Adrenal gland (tissue), 5 donors: Measurements from ENCODE around the gene PRKCA.

ENCODE experiments used
- CTCF ChIP-seq, 6 experiments: fragments of 450-650 bp in 4 of 6; fragments of 200-600 bp in 2 of 6; sonication (generic) in 1 of 6; IDR thresholded peaks; 1 replicate in 5 of 6; 2 replicates in 1 of 6; pipeline versions ENCODE4 v1.5.1 to v1.8.0; 2016 to 2021; ENCODE audit warnings: antibody characterized with exemption in 6 of 6, mild to moderate bottlenecking in 2 of 6, moderate library complexity in 1 of 6
- POLR2A ChIP-seq, 2 donors: fragments of 450-650 bp; IDR thresholded peaks; one replicate each; pipeline ENCODE4 v1.6.1; 2017; ENCODE audit warnings: antibody characterized with exemption in 2 of 2, mild to moderate bottlenecking in 2 of 2, moderate library complexity in 1 of 2
- donor health status: DM: no; HTN: no; CAD: no.

DNA sequence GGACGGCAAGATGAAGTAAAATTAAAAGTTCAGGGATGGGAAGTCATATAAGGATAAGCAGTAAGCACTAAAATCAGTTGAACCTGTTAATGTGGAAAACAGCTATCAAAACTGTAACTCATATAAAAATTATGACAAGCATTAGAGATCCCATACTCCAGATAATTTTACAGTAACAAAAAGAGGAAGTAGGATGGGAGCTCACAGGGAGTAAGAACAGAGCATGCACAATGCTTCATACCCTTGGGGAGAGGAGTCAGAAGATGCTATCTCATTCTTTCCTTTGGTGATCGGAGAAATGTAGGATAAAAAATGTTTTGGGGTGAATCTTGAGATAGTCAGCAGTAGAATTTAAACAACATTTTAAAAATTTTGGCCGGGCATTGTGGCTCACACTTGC, 367.8 kb downstream of the PRKCA start:
- TF ChIP-seq CTCF (IDR thresholded peaks at IDR 0.05) (no peak), POLR2A (IDR thresholded peaks at IDR 0.05) (no peak)
